HG02981 (cell line): Measurements from ENCODE around the gene CCDC12.
A peak's percentile ranks its signal among the peaks of the same experiment; 100 is the strongest.

ENCODE experiments used
- ATAC-seq: cut with Tn5 transposase; IDR thresholded peaks from one replicate; pipeline ENCODE4 v1.9.1; 2021; ENCODE audit warnings: mild to moderate bottlenecking, moderate library complexity; ENCODE audit not compliant: unreplicated experiment

Gene CCDC12

GRCh38 chr3:46958467-46959160 lies 17.9 kb downstream of the CCDC12 start:
- ATAC-seq: no peak

- no peak for ATAC-seq
Measured at GRCh38 chr3:46957092-46957820, 19.3 kb downstream of the CCDC12 start.

GRCh38 chr3:46955801-46956259 lies 20.7 kb downstream of the CCDC12 start:
- ATAC-seq: no peak

GRCh38 chr3:46955157-46955556 lies 21.4 kb downstream of the CCDC12 start:
- ATAC-seq: no peak

GRCh38 chr3:46954178-46954577 lies 22.4 kb downstream of the CCDC12 start:
- ATAC-seq: no peak

- ATAC-seq: no peak
Measured at GRCh38 chr3:46953234-46954010, 23.1 kb downstream of the CCDC12 start.

GRCh38 chr3:46952813-46953212 lies 23.7 kb downstream of the CCDC12 start:
- no peak for ATAC-seq

DNA sequence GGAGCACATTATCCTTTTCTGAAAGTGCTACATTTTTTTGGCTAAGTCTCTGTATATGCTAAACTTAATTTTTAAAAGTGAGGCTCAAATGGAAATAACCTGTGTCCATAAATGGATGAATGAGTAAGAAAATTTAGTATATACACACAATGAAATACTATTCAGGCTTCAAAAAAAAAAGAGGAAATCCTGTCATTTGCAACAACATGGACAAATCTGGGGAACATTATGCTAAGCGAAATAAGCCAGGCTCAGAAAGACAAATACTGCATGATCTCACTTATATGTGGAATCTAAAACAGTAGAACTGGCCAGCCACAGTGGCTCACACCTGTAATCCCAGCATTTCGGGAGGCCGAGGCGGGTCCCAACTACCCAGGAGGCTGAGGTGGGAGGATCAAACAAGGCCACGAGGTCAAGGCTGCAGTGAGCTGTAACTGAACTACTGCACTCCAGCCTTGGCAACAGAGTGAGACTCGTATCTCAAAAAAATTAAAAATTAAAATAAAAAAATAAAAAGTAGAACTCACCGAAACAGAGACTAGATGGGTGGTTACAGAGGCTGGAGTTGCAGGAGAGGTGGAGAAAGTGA lies 25.8 kb downstream of the CCDC12 start:
- no peak for ATAC-seq

DNA sequence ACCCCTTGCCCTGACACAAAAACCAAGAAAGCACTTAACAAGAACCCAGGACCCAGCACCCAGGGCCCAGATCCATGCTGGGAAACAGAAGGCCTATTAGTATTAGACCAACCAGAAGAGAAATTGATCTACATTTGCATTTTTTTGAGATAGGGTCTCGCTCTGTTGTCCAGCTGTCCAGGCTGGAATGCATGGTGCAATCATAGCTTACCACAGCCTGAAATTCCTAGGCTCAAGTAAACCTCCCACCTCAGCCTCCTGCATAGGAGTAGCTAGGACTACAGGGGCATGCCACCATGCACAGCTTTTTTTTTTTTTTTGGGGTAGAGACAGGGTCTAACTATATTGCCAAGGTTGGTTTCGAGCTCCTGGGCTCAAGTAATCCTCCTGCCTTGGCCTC lies 26.4 kb downstream of the CCDC12 start:
- ATAC-seq: no peak

GRCh38 chr3:46948830-46949671 lies 27.5 kb downstream of the CCDC12 start:
- peak; percentile 35 for ATAC-seq

- no peak for ATAC-seq
Measured at GRCh38 chr3:46947981-46948791, 28.4 kb downstream of the CCDC12 start.

- ATAC-seq: no peak
Measured at GRCh38 chr3:46947546-46947901, 29.0 kb downstream of the CCDC12 start.

- ATAC-seq: no peak
Measured at GRCh38 chr3:46946856-46947545, 29.5 kb downstream of the CCDC12 start.

- no peak for ATAC-seq
Measured at GRCh38 chr3:46946416-46946815, 30.1 kb downstream of the CCDC12 start.

GRCh38 chr3:46944191-46944590 lies 32.4 kb downstream of the CCDC12 start:
- no peak for ATAC-seq

- ATAC-seq: no peak
Measured at GRCh38 chr3:46943237-46944187, 33.0 kb downstream of the CCDC12 start.

- no peak for ATAC-seq
Measured at GRCh38 chr3:46942481-46943236, 33.9 kb downstream of the CCDC12 start.
